ENCODE results near the gene FAAP20.

FAAP20 gene

GRCh38 chr1:2179283-2180013, 15.1 kb downstream of the FAAP20 start:
- TF ChIP-seq EZH2phosphoT487 (IDR thresholded peaks at IDR 0.05; ENCODE audit: borderline replicate concordance) = no peak
- TF ChIP-seq CTCF (conservative IDR thresholded peaks at IDR 0.05; ENCODE audit: low read length) = no peak
- Histone ChIP-seq H3K9me2 (replicated peaks; ENCODE audit: low read depth, low read length) (no peaks in the 10 kb centered on the region), H3K27me3 (ENCODE audit: insufficient read depth, low read length, poor library complexity, severe bottlenecking) (no peaks in the 10 kb centered on the region), H3K9ac (ENCODE audit: low read depth, low read length, poor library complexity, severe bottlenecking) (no peak overlapping the region), H3K4me1 (ENCODE audit: insufficient read depth, low read length, poor library complexity, severe bottlenecking) (no peaks in the 10 kb centered on the region), H3F3A (ENCODE audit: low read depth) (no peaks in the 10 kb centered on the region), H3K4me3 (ENCODE audit: low read length, poor library complexity, severe bottlenecking) (no peak overlapping the region), H3K4me2 (ENCODE audit: low read depth, low read length, poor library complexity, severe bottlenecking) (no peak overlapping the region), H3K79me2 (ENCODE audit: insufficient read depth, low read length) (no peaks in the 10 kb centered on the region), H3K36me3 (ENCODE audit: insufficient read depth, low read length) (no peaks in the 10 kb centered on the region), H4K20me1 (ENCODE audit: insufficient read depth, low read length, poor library complexity, severe bottlenecking) (no peaks in the 10 kb centered on the region), H3K9me3 (ENCODE audit: insufficient read depth, low read depth, low read length) (no peaks in the 10 kb centered on the region), H2AFZ (ENCODE audit: low read length) (no peak overlapping the region)

GRCh38 chr1:2178875-2179274, 15.7 kb downstream of the FAAP20 start:
- H3K4me3 ChIP-seq (ENCODE audit: low read length, poor library complexity, severe bottlenecking) = no peak overlapping the region
- no peaks in the 10 kb centered on the region for H3K27me3 ChIP-seq (ENCODE audit: insufficient read depth, low read length, poor library complexity, severe bottlenecking)
- no peaks in the 10 kb centered on the region for H3K9me3 ChIP-seq (ENCODE audit: insufficient read depth, low read depth, low read length)
- no peak overlapping the region for H3K4me2 ChIP-seq (ENCODE audit: low read depth, low read length, poor library complexity, severe bottlenecking)
- H2AFZ ChIP-seq (ENCODE audit: low read length) = no peak overlapping the region
- H3K4me1 ChIP-seq (ENCODE audit: insufficient read depth, low read length, poor library complexity, severe bottlenecking) = no peaks in the 10 kb centered on the region
- H3F3A ChIP-seq (ENCODE audit: low read depth) = no peaks in the 10 kb centered on the region
- H3K36me3 ChIP-seq (ENCODE audit: insufficient read depth, low read length) = no peaks in the 10 kb centered on the region
- no peaks in the 10 kb centered on the region for H3K79me2 ChIP-seq (ENCODE audit: insufficient read depth, low read length)
- no peak for TF ChIP-seq CTCF (conservative IDR thresholded peaks at IDR 0.05; ENCODE audit: low read length)
- no peak for TF ChIP-seq EZH2phosphoT487 (IDR thresholded peaks at IDR 0.05; ENCODE audit: borderline replicate concordance)
- H3K9me2 ChIP-seq (replicated peaks; ENCODE audit: low read depth, low read length) = no peaks in the 10 kb centered on the region
- no peaks in the 10 kb centered on the region for H4K20me1 ChIP-seq (ENCODE audit: insufficient read depth, low read length, poor library complexity, severe bottlenecking)
- H3K9ac ChIP-seq (ENCODE audit: low read depth, low read length, poor library complexity, severe bottlenecking) = no peak overlapping the region

- no peaks in the 10 kb centered on the region for H3K79me2 ChIP-seq (ENCODE audit: insufficient read depth, low read length)
- no peak overlapping the region for H3K9ac ChIP-seq (ENCODE audit: low read depth, low read length, poor library complexity, severe bottlenecking)
- no peaks in the 10 kb centered on the region for H3F3A ChIP-seq (ENCODE audit: low read depth)
- H3K4me2 ChIP-seq (ENCODE audit: low read depth, low read length, poor library complexity, severe bottlenecking) = no peak overlapping the region
- no peaks in the 10 kb centered on the region for H3K9me3 ChIP-seq (ENCODE audit: insufficient read depth, low read depth, low read length)
- H3K4me3 ChIP-seq (ENCODE audit: low read length, poor library complexity, severe bottlenecking) = no peak overlapping the region
- no peak for TF ChIP-seq CTCF (conservative IDR thresholded peaks at IDR 0.05; ENCODE audit: low read length)
- no peak for TF ChIP-seq EZH2phosphoT487 (IDR thresholded peaks at IDR 0.05; ENCODE audit: borderline replicate concordance)
- H2AFZ ChIP-seq (ENCODE audit: low read length) = no peak overlapping the region
- no peaks in the 10 kb centered on the region for H3K9me2 ChIP-seq (replicated peaks; ENCODE audit: low read depth, low read length)
- H3K36me3 ChIP-seq (ENCODE audit: insufficient read depth, low read length) = no peaks in the 10 kb centered on the region
- H4K20me1 ChIP-seq (ENCODE audit: insufficient read depth, low read length, poor library complexity, severe bottlenecking) = no peaks in the 10 kb centered on the region
- H3K4me1 ChIP-seq (ENCODE audit: insufficient read depth, low read length, poor library complexity, severe bottlenecking) = no peaks in the 10 kb centered on the region
- H3K27me3 ChIP-seq (ENCODE audit: insufficient read depth, low read length, poor library complexity, severe bottlenecking) = no peaks in the 10 kb centered on the region
Observed at GRCh38 chr1:2177946-2178538, 16.5 kb downstream of the FAAP20 start.

Measured in Loucy (cell line).